ENCODE data around the gene BCORL1.

- no peak for TF ChIP-seq REST (IDR thresholded peaks at IDR 0.05; ENCODE audit: insufficient replicate concordance, low read depth)
- TF ChIP-seq, protein P1, sequence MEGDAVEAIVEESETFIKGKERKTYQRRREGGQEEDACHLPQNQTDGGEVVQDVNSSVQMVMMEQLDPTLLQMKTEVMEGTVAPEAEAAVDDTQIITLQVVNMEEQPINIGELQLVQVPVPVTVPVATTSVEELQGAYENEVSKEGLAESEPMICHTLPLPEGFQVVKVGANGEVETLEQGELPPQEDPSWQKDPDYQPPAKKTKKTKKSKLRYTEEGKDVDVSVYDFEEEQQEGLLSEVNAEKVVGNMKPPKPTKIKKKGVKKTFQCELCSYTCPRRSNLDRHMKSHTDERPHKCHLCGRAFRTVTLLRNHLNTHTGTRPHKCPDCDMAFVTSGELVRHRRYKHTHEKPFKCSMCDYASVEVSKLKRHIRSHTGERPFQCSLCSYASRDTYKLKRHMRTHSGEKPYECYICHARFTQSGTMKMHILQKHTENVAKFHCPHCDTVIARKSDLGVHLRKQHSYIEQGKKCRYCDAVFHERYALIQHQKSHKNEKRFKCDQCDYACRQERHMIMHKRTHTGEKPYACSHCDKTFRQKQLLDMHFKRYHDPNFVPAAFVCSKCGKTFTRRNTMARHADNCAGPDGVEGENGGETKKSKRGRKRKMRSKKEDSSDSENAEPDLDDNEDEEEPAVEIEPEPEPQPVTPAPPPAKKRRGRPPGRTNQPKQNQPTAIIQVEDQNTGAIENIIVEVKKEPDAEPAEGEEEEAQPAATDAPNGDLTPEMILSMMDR (IDR thresholded peaks at IDR 0.05; ENCODE audit: insufficient read depth, low read length) = no peak
- TF ChIP-seq POLR2AphosphoS5 (IDR thresholded peaks at IDR 0.05; ENCODE audit: low read depth) = no peak
- TF ChIP-seq SPI1 (IDR thresholded peaks at IDR 0.05; ENCODE audit: borderline replicate concordance, low read depth) = no peak
- TF ChIP-seq GABPA (IDR thresholded peaks at IDR 0.05; ENCODE audit: low read depth) = no peak
Observed at GRCh38 chrX:130071611-130072344, 89.3 kb downstream of the BCORL1 start.
